SK-N-SH (cell line): ENCODE data around the gene PARD3B. TPM values are rescaled to one million over a fixed set of nuclear protein-coding genes. Genes with fewer than 3 reads are reported as not detected.

Experiments used
- CTCF ChIA-PET: fragments of 300-600, 350-600 bp; formaldehyde crosslinking; extraction: SDS; loops from one replicate; lab custom pipeline; 2021; lab: Yijun Ruan, JAX
- POLR2A ChIA-PET: fragments of 350-600 bp; sonication (Branson Sonifier 250); formaldehyde crosslinking; extraction: SDS; loops from one replicate; lab custom pipeline; 2020; ENCODE audit warnings: antibody characterized with exemption, inconsistent platforms; lab: Yijun Ruan, JAX
- DNase-seq: peaks from one replicate; pipeline ENCODE4 v3.0.0; 2012
- H2AFZ ChIP-seq: fragments of 200-600 bp; sonication (generic); 2 replicates; pipeline ENCODE4 v1.8.1; 2016; ENCODE audit warnings: antibody characterized with exemption, mild to moderate bottlenecking, low read depth
- H3F3A ChIP-seq: fragments of 200-600 bp; sonication (generic); replicated peaks from 2 replicates; pipeline ENCODE3; 2016; ENCODE audit warnings: antibody characterized with exemption, mild to moderate bottlenecking; ENCODE audit not compliant: insufficient read depth
- H3K27ac ChIP-seq, 2 experiments: fragments of 200-500 bp in 1 of 2; fragments of 200-600 bp in 1 of 2; sonication (Bioruptor generic) in 1 of 2; sonication (generic), shearing (Covaris generic) in 1 of 2; 2 replicates each; pipeline versions ENCODE4 v1.5.1 to v1.6.1; 2014 to 2016; ENCODE audit warnings: low read depth in 2 of 2, inconsistent platforms in 1 of 2, low read length in 1 of 2, mild to moderate bottlenecking in 1 of 2, mixed read lengths in 1 of 2
- H3K27me3 ChIP-seq: fragments of 200-600 bp; sonication (generic), shearing (Covaris generic); 2 replicates; pipeline ENCODE4 v1.6.1; 2016; ENCODE audit warnings: mixed run types; ENCODE audit not compliant: insufficient read depth
- H3K36me3 ChIP-seq, 2 experiments: fragments of 200-500 bp in 1 of 2; fragments of 200-600 bp in 1 of 2; sonication (Bioruptor generic) in 1 of 2; sonication (generic) in 1 of 2; replicated peaks in 1 of 2; 2 replicates each; pipeline versions ENCODE3 to v1.5.1; 2014 to 2016; ENCODE audit warnings: low read length in 1 of 2, mild to moderate bottlenecking in 1 of 2; ENCODE audit not compliant: insufficient read depth in 2 of 2, control insufficient read depth in 1 of 2
- H3K4me1 ChIP-seq, 2 experiments: fragments of 200-500 bp in 1 of 2; fragments of 200-600 bp in 1 of 2; sonication (Bioruptor generic) in 1 of 2; sonication (generic), shearing (Covaris generic) in 1 of 2; 2 replicates each; pipeline versions ENCODE4 v1.5.1 to v1.6.1; 2014 to 2016; ENCODE audit warnings: low read depth in 1 of 2, low read length in 1 of 2, mixed run types in 1 of 2; ENCODE audit not compliant: insufficient read depth in 2 of 2, control insufficient read depth in 1 of 2
- H3K4me2 ChIP-seq: fragments of 200-600 bp; sonication (generic), shearing (Covaris generic); 2 replicates; pipeline ENCODE4 v1.6.1; 2017; ENCODE audit warnings: mixed run types
- H3K4me3 ChIP-seq, 2 experiments: fragments of 200-500 bp in 1 of 2; fragments of 200-600 bp in 1 of 2; sonication (Bioruptor generic) in 1 of 2; sonication (generic), shearing (Covaris generic) in 1 of 2; 2 replicates each; pipeline versions ENCODE4 v1.5.1 to v1.8.1; 2014 to 2016; ENCODE audit warnings: low read depth in 2 of 2, inconsistent platforms in 1 of 2, low read length in 1 of 2, mild to moderate bottlenecking in 1 of 2, mixed read lengths in 1 of 2, moderate library complexity in 1 of 2
- H3K79me2 ChIP-seq: fragments of 200-600 bp; sonication (generic); 2 replicates; pipeline ENCODE4 v1.8.1; 2017; ENCODE audit warnings: mild to moderate bottlenecking; ENCODE audit not compliant: insufficient read depth
- H3K9ac ChIP-seq: fragments of 200-600 bp; sonication (generic); 2 replicates; pipeline ENCODE4 v1.6.1; 2017; ENCODE audit warnings: mixed run types
- H3K9me2 ChIP-seq: fragments of 200-600 bp; sonication (generic); 2 replicates; pipeline ENCODE4 v1.6.1; 2017; ENCODE audit warnings: mixed run types
- H3K9me3 ChIP-seq: fragments of 200-600 bp; sonication (generic); 2 replicates; pipeline ENCODE4 v1.6.1; 2017; ENCODE audit warnings: mixed run types, mild to moderate bottlenecking, moderate library complexity
- H4K20me1 ChIP-seq: fragments of 200-600 bp; sonication (generic); 2 replicates; pipeline ENCODE4 v1.6.1; 2017; ENCODE audit warnings: mild to moderate bottlenecking, mixed run types; ENCODE audit not compliant: insufficient read depth
- ELF1 ChIP-seq: IDR thresholded peaks from 2 replicates; pipeline ENCODE4 v1.4.0; 2012
- EP300 ChIP-seq, 2 experiments: IDR thresholded peaks; 2 replicates each; pipeline versions ENCODE4 v1.4.0 to v1.6.1; 2012; ENCODE audit warnings: borderline replicate concordance in 1 of 2, low read depth in 1 of 2, low read length in 1 of 2
- EZH2phosphoT487 ChIP-seq: fragments of 200-600 bp; sonication (generic); IDR thresholded peaks from 2 replicates; pipeline ENCODE4 v1.6.1; 2017; ENCODE audit warnings: low read depth, mixed run types, mild to moderate bottlenecking, antibody characterized with exemption, moderate library complexity, borderline replicate concordance
- FOSL2 ChIP-seq: IDR thresholded peaks from 2 replicates; pipeline ENCODE4 v1.4.0; 2012; ENCODE audit warnings: low read depth, mild to moderate bottlenecking, moderate library complexity, borderline replicate concordance
- FOXM1 ChIP-seq: IDR thresholded peaks from 2 replicates; pipeline ENCODE4 v1.4.0; 2012; ENCODE audit warnings: low read depth, mild to moderate bottlenecking
- IRF3 ChIP-seq: fragments of 150-350 bp; IDR thresholded peaks from 2 replicates; pipeline ENCODE4 v1.6.1; 2016; ENCODE audit warnings: mild to moderate bottlenecking, low read depth, low read length
- JUND ChIP-seq: IDR thresholded peaks from 2 replicates; pipeline ENCODE4 v1.4.0; 2012
- MAX ChIP-seq: IDR thresholded peaks from 2 replicates; pipeline ENCODE4 v1.4.0; 2012; ENCODE audit warnings: low read depth
- MEF2A ChIP-seq: IDR thresholded peaks from 2 replicates; pipeline ENCODE4 v1.4.0; 2012; ENCODE audit warnings: low read depth, borderline replicate concordance
- MXI1 ChIP-seq: IDR thresholded peaks from 2 replicates; pipeline ENCODE4 v1.6.1; 2012; ENCODE audit warnings: mild to moderate bottlenecking, low read depth, low read length, improper control_type of control experiment
- NFIC ChIP-seq: IDR thresholded peaks from 2 replicates; pipeline ENCODE4 v1.4.0; 2012; ENCODE audit warnings: borderline replicate concordance
- NRF1 ChIP-seq: IDR thresholded peaks from 2 replicates; pipeline ENCODE4 v1.6.1; 2012; ENCODE audit warnings: low read depth, mild to moderate bottlenecking, low read length
- PBX3 ChIP-seq: IDR thresholded peaks from 2 replicates; pipeline ENCODE4; 2012
- POLR2AphosphoS5 ChIP-seq: IDR thresholded peaks from 2 replicates; pipeline ENCODE4 v1.6.1; 2012; ENCODE audit warnings: low read depth, low read length
- RAD21 ChIP-seq: IDR thresholded peaks from 2 replicates; pipeline ENCODE4 v1.6.1; 2012; ENCODE audit warnings: mild to moderate bottlenecking, low read length
- RCOR1 ChIP-seq: fragments of 150-350 bp; IDR thresholded peaks from 2 replicates; pipeline ENCODE4 v1.6.1; 2017; ENCODE audit warnings: antibody characterized with exemption, low read length
- RFX5 ChIP-seq: IDR thresholded peaks from 2 replicates; pipeline ENCODE4 v1.6.1; 2012; ENCODE audit warnings: mild to moderate bottlenecking, improper control_type of control experiment, low read length
- RXRA ChIP-seq: IDR thresholded peaks from 2 replicates; pipeline ENCODE4 v1.4.0; 2012; ENCODE audit warnings: low read depth, mild to moderate bottlenecking, borderline replicate concordance
- SIN3A ChIP-seq: IDR thresholded peaks from 2 replicates; pipeline ENCODE4 v1.6.1; 2012; ENCODE audit warnings: low read depth, mild to moderate bottlenecking, low read length, moderate library complexity, borderline replicate concordance
- SMC3 ChIP-seq: IDR thresholded peaks from 2 replicates; pipeline ENCODE4 v1.6.1; 2012; ENCODE audit warnings: low read depth, low read length, improper control_type of control experiment
- TCF12 ChIP-seq: IDR thresholded peaks from 2 replicates; pipeline ENCODE4 v1.4.0; 2012
- TEAD4 ChIP-seq: IDR thresholded peaks from 2 replicates; pipeline ENCODE4 v1.4.0; 2012; ENCODE audit warnings: mild to moderate bottlenecking, borderline replicate concordance; ENCODE audit not compliant: insufficient read depth
- USF2 ChIP-seq: fragments of 150-350 bp; IDR thresholded peaks from 2 replicates; pipeline ENCODE4 v1.6.1; 2017; ENCODE audit warnings: antibody characterized with exemption, low read length, low read depth, borderline replicate concordance
- WGBS: methylation state at CpG from one replicate; pipeline ENCODE4 v1.1.6; 2017; ENCODE audit warnings: low lambda C conversion rate; 5-methylcytosine and 5-hydroxymethylcytosine counted together
- polyA plus RNA-seq, 3 experiments: library from polyadenylated mRNA; depleted of rRNA; stranded (reverse); fragments of >200 nt; gene quantifications; 2 replicates each; pipeline ENCODE4 v1.2.3, GENCODE V29; 2012

Gene PARD3B
- polyA plus RNA-seq, 1 of the 3 experiments (the other 2 are of a cell fraction): 0.87 TPM

- TF ChIP-seq RAD21: no peak
- no peak for TF ChIP-seq USF2
- no peak for TF ChIP-seq MXI1
- TF ChIP-seq ELF1: no peak
- no peak for TF ChIP-seq MAX
- TF ChIP-seq RFX5: no peak
- no peak for TF ChIP-seq EP300 (IDR thresholded peaks at IDR 0.05; ENCODE audit: borderline replicate concordance in 1 of 2, low read depth in 1 of 2, low read length in 1 of 2)
- no peak for TF ChIP-seq RXRA
- no peak for TF ChIP-seq IRF3
- TF ChIP-seq NFIC: no peak
- TF ChIP-seq TEAD4: no peak
- no peak for TF ChIP-seq SIN3A
- no peak for TF ChIP-seq FOXM1
- no peak for TF ChIP-seq JUND
- TF ChIP-seq SMC3: no peak
- TF ChIP-seq MEF2A: no peak
- no peak for TF ChIP-seq FOSL2
- Histone ChIP-seq H3K4me1 (no peaks in the 10 kb centered on the region; a peak in 1 of 4 replicates), H3K79me2 (no peaks in the 10 kb centered on the region), H3K9ac (no peak overlapping the region), H3K27ac (no peak overlapping the region), H3K9me2 (no peaks in the 10 kb centered on the region), H3K4me3 (no peak overlapping the region), H3K27me3 (no peaks in the 10 kb centered on the region), H3K9me3 (no peaks in the 10 kb centered on the region), H4K20me1 (no peaks in the 10 kb centered on the region), H2AFZ (no peak overlapping the region), H3K36me3 (no peaks in the 10 kb centered on the region), H3K4me2 (no peak overlapping the region), H3F3A (no peaks in the 10 kb centered on the region)
- DNase-seq: no peak
- WGBS: no CpG with 5 or more reads among the region's 3 CpGs
- CTCF ChIA-PET: no interaction called here
- POLR2A ChIA-PET: no interaction called here
Measured at GRCh38 chr2:204632410-204632809, 87.1 kb downstream of the PARD3B start.

- H3F3A ChIP-seq: no peaks in the 10 kb centered on the region
- no peak overlapping the region for H3K9ac ChIP-seq
- DNase-seq: no peak
- H3K9me2 ChIP-seq: no peaks in the 10 kb centered on the region
- no peaks in the 10 kb centered on the region for H3K36me3 ChIP-seq
- H3K4me1 ChIP-seq: no peaks in the 10 kb centered on the region
- no peak overlapping the region; a peak in 1 of 4 replicates for H3K4me3 ChIP-seq
- WGBS: 92% methylated on average over 3 of the region's 3 CpGs
- no peaks in the 10 kb centered on the region for H3K9me3 ChIP-seq
- ChIA-PET CTCF (interaction anchor here (0.7 to 2.0 kb wide), 3 partner anchors 9 to 1671 kb away, joined by 3 to 9 read pairs (median 3); no protein-coding TSS in a partner anchor), POLR2A (no interaction called here)
- H3K27ac ChIP-seq: no peak overlapping the region
- H3K27me3 ChIP-seq: no peaks in the 10 kb centered on the region
- no peak overlapping the region for H3K4me2 ChIP-seq
- H2AFZ ChIP-seq: no peak overlapping the region
- H3K79me2 ChIP-seq: no peaks in the 10 kb centered on the region
- no peaks in the 10 kb centered on the region for H4K20me1 ChIP-seq
- TF ChIP-seq NRF1: no peak
- TF ChIP-seq ELF1: no peak
- TF ChIP-seq TCF12: no peak
- no peak for TF ChIP-seq EP300 (IDR thresholded peaks at IDR 0.05; ENCODE audit: borderline replicate concordance in 1 of 2, low read depth in 1 of 2, low read length in 1 of 2)
- no peak for TF ChIP-seq USF2
- TF ChIP-seq RCOR1: no peak
- TF ChIP-seq TEAD4: no peak
- no peak for TF ChIP-seq POLR2AphosphoS5
- no peak for TF ChIP-seq EZH2phosphoT487
- TF ChIP-seq PBX3: no peak
- no peak for TF ChIP-seq SIN3A
- no peak for TF ChIP-seq FOSL2
- TF ChIP-seq MAX: no peak
- no peak for TF ChIP-seq FOXM1
Measured at GRCh38 chr2:204634564-204634963, 89.3 kb downstream of the PARD3B start.
